Epithelial cell of esophagus (primary cell): ENCODE results near the gene JMJD1C.

Source experiments
- DNase-seq: peaks from one replicate; pipeline ENCODE4 v3.0.0; 2010; ENCODE audit warnings: low read depth
- H3K4me3 ChIP-seq: 2 replicates; pipeline ENCODE4 v1.5.1; 2011; ENCODE audit warnings: mild to moderate bottlenecking, low read length, control low read depth
- CTCF ChIP-seq: IDR thresholded peaks from 2 replicates; pipeline ENCODE4 v1.5.1; 2011; ENCODE audit warnings: low read depth, mild to moderate bottlenecking, low read length, control low read depth, inconsistent platforms; ENCODE audit not compliant: insufficient read depth; ENCODE audit errors: missing control alignments

JMJD1C gene

GRCh38 chr10:63214571-63214970, 251.2 kb downstream of the JMJD1C start:
- no peak for TF ChIP-seq CTCF
- no peak overlapping the region for H3K4me3 ChIP-seq
- no peak for DNase-seq

GRCh38 chr10:63213489-63213888, 252.3 kb downstream of the JMJD1C start:
- H3K4me3 ChIP-seq: no peak overlapping the region
- no peak for TF ChIP-seq CTCF
- no peak for DNase-seq

GRCh38 chr10:63210611-63211196, 255.1 kb downstream of the JMJD1C start:
- TF ChIP-seq CTCF: no peak
- DNase-seq: no peak
- no peak overlapping the region for H3K4me3 ChIP-seq

- TF ChIP-seq CTCF: no peak
- DNase-seq: peak; percentile 56
- no peak overlapping the region for H3K4me3 ChIP-seq
Measured at GRCh38 chr10:63209705-63210104, 256.1 kb downstream of the JMJD1C start.

DNA sequence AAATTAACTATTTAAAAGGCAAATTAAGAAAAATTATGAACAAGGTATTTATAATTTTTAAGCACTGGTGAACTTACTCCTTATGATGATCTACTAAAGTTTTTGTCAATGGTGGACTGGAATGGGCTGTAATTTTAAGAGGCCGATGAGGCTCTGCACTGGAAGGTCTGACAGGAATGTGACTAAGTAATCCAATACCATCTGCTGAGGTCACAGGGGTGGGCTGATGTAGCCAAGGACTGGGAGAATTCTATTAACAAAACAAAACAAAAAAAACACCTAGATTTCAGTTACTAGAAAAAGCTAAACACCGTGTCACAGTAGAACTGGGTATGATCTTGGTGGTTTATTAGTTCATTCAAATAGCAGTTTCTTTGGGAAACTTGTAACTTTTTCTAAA, 256.8 kb downstream of the JMJD1C start:
- H3K4me3 ChIP-seq: no peak overlapping the region
- TF ChIP-seq CTCF: no peak
- peak; percentile 19 for DNase-seq

GRCh38 chr10:63206997-63207811, 258.6 kb downstream of the JMJD1C start:
- no peak overlapping the region for H3K4me3 ChIP-seq
- DNase-seq: peak; percentile 70
- TF ChIP-seq CTCF: no peak
